ENCODE measurements around the gene CCDC74B.

- TF ChIP-seq, protein P1, sequence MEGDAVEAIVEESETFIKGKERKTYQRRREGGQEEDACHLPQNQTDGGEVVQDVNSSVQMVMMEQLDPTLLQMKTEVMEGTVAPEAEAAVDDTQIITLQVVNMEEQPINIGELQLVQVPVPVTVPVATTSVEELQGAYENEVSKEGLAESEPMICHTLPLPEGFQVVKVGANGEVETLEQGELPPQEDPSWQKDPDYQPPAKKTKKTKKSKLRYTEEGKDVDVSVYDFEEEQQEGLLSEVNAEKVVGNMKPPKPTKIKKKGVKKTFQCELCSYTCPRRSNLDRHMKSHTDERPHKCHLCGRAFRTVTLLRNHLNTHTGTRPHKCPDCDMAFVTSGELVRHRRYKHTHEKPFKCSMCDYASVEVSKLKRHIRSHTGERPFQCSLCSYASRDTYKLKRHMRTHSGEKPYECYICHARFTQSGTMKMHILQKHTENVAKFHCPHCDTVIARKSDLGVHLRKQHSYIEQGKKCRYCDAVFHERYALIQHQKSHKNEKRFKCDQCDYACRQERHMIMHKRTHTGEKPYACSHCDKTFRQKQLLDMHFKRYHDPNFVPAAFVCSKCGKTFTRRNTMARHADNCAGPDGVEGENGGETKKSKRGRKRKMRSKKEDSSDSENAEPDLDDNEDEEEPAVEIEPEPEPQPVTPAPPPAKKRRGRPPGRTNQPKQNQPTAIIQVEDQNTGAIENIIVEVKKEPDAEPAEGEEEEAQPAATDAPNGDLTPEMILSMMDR (IDR thresholded peaks at IDR 0.05 in 8 of 11, conservative IDR thresholded peaks at IDR 0.05 in 3 of 11), result no peak
- no peak for TF ChIP-seq POLR2A (IDR thresholded peaks at IDR 0.05)
Measured at GRCh38 chr2:130154773-130155765, 10.2 kb upstream of the CCDC74B start.
